NCI-H146 (cell line): Measurements from ENCODE around the gene GTF2F2.

ENCODE experiments used
- DNase-seq: peaks from one replicate; lab custom pipeline; 2025; lab: John Stamatoyannopoulos, UW

The GTF2F2 gene

GRCh38 chr13:45120967-45121831 lies 889 bp downstream of the GTF2F2 start:
- peak; percentile 3 for DNase-seq

- DNase-seq = no peak
These were observed 2.6 kb downstream of the GTF2F2 start for GRCh38 chr13:45122941-45123340.

GRCh38 chr13:45132369-45133064 lies 12.2 kb downstream of the GTF2F2 start:
- no peak for DNase-seq

GRCh38 chr13:45133396-45134118 lies 13.2 kb downstream of the GTF2F2 start:
- DNase-seq = no peak

GRCh38 chr13:45136741-45137504 lies 16.6 kb downstream of the GTF2F2 start:
- DNase-seq = no peak

- no peak for DNase-seq
These were observed 17.2 kb downstream of the GTF2F2 start for GRCh38 chr13:45137526-45137925.

GRCh38 chr13:45138282-45138681 lies 18.0 kb downstream of the GTF2F2 start:
- DNase-seq = no peak

- no peak for DNase-seq
These were observed 21.1 kb downstream of the GTF2F2 start for GRCh38 chr13:45141369-45141768.

- DNase-seq = peak; percentile 4
These were observed 22.4 kb downstream of the GTF2F2 start for GRCh38 chr13:45142440-45143345.

GRCh38 chr13:45143346-45143751 lies 23.0 kb downstream of the GTF2F2 start:
- DNase-seq = no peak

GRCh38 chr13:45149964-45150363 lies 29.7 kb downstream of the GTF2F2 start:
- DNase-seq = no peak

- no peak for DNase-seq
These were observed 36.5 kb downstream of the GTF2F2 start for GRCh38 chr13:45156565-45157361.

GRCh38 chr13:45162194-45162593 lies 41.9 kb downstream of the GTF2F2 start:
- no peak for DNase-seq

GRCh38 chr13:45162821-45163220 lies 42.5 kb downstream of the GTF2F2 start:
- DNase-seq = no peak

GRCh38 chr13:45166858-45167257 lies 46.5 kb downstream of the GTF2F2 start:
- DNase-seq = no peak

- DNase-seq = no peak
These were observed 47.6 kb downstream of the GTF2F2 start for GRCh38 chr13:45167611-45168554.

- no peak for DNase-seq
These were observed 48.2 kb downstream of the GTF2F2 start for GRCh38 chr13:45168555-45168930.

- no peak for DNase-seq
These were observed 54.2 kb downstream of the GTF2F2 start for GRCh38 chr13:45174478-45174877.
